Measurements from ENCODE around the gene PRKAG1.

DNA sequence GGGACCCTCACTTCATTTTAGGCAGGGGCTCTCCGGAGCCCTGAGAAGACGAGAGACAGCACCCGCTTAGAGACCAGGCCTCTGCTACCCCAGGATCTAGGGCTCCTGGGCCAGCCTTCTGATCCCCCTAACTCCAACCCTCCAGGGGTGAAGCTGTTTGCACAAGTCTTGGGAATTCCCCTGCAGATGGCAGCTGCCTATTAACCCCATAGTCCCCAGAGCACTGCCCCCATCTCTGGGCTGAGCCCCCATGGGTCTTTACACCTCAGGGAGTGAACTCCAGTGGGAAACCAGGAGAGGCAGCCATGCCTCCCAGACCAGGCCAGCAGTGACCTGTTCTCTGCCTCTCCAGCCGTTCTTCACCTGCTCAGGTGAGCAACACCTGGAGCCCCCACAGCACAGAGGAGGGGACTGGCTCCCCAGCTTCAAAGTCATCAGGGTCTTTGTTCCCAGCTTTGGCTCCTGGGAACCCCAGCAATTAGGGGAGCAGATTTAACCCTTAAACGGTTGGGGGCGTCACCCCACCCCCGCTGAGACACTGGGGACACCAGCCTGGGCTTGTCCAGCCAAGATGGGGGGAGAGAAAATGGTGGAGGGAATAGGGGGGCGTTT, 49.3 kb downstream of the PRKAG1 start:
- TF ChIP-seq CTCF (IDR thresholded peaks at IDR 0.05), result no peak
- TF ChIP-seq POLR2A (IDR thresholded peaks at IDR 0.05), result no peak

Measured in adrenal gland (tissue), 5 donors.